Measurements from ENCODE around the gene P4HA2. TPM values are rescaled to one million over a fixed set of nuclear protein-coding genes. Genes with fewer than 3 reads are reported as not detected.
A peak's percentile ranks its signal among the peaks of the same experiment; 100 is the strongest.

Gene P4HA2
- total and polyA plus RNA-seq, 2 of the 13 experiments (the other 11 are each of a cell fraction or from before 2014, with no cell fraction given): 37.7 to 126 TPM

DNA sequence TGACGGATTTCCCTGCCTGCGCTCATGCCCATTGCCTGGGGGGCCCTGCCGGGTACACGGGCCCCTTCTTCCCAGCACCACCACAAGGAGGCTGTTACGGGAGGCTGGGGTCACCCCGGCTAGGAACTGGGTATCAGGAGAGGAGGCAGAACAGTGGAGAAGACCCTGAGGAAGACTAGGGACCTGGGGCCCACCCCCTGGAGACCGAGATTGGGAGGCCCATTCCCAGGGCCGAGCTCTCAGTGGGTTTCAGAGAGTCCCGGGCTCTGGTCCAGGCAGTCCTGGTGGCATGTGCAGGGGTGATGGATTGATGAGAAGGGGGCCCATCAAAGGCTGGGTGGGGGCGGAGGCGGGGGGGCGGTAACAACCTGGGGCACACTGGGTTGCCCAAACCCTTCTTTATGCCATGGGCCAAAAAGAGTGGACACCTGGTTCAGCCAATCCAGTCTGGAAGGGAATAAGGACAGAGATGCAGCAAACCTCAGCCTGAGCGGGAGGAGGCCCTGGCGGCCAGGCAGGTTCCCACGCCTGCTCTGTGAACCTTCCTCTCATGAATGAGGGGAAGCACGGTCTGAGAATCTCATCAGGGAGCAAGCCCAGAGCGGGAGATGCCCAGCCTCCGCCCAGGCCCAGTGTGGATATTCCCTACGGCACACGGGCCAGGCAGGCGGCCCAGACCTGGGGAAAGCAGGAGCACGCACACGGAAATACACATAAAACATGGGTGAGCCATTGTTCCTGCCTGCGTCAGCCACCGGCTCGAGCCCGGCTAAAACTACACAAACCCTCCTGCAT lies 785 bp upstream of the P4HA2 start (continued):
- TF ChIP-seq BCL6 (CRISPR knock-in tag; IDR thresholded peaks at IDR 0.05) (no peak), FOSL2 (CRISPR knock-in tag; IDR thresholded peaks at IDR 0.05) (no peak), KAT2B (IDR thresholded peaks at IDR 0.05; ENCODE audit: borderline replicate concordance, low read depth, low read length) (no peak), KDM5B (CRISPR knock-in tag; IDR thresholded peaks at IDR 0.05; ENCODE audit: borderline replicate concordance) (no peak), TBP (CRISPR knock-in tag; IDR thresholded peaks at IDR 0.05) (no peak), ZNF563 (CRISPR knock-in tag; IDR thresholded peaks at IDR 0.05) (no peak), NAIF1 (CRISPR knock-in tag; IDR thresholded peaks at IDR 0.05; ENCODE audit: borderline replicate concordance) (0 out of 2 replicates have a peak, but pooled peaks have one; percentile 10), ZBTB38 (CRISPR knock-in tag; IDR thresholded peaks at IDR 0.05) (peak; percentile 73; the same call in 1 of the 2 replicates), ZSCAN22 (CRISPR knock-in tag; IDR thresholded peaks at IDR 0.05) (no peak), NFIB (CRISPR knock-in tag; IDR thresholded peaks at IDR 0.05; ENCODE audit: borderline replicate concordance) (no peak), U2AF2 (IDR thresholded peaks at IDR 0.05; ENCODE audit: low read depth, low read length) (no peak), ARID2 (CRISPR knock-in tag; IDR thresholded peaks at IDR 0.05; ENCODE audit: borderline replicate concordance) (no peak), ZNF790 (CRISPR knock-in tag; IDR thresholded peaks at IDR 0.05; ENCODE audit: borderline replicate concordance) (no peak), ZNF7 (CRISPR knock-in tag; IDR thresholded peaks at IDR 0.05) (no peak), ZNF317 (CRISPR knock-in tag; IDR thresholded peaks at IDR 0.05) (no peak), SALL1 (CRISPR knock-in tag; IDR thresholded peaks at IDR 0.05) (no peak), ZNF879 (CRISPR knock-in tag; IDR thresholded peaks at IDR 0.05) (0 out of 2 replicates have a peak, but pooled peaks have one; percentile 52)
- TF ChIP-seq, protein P1, sequence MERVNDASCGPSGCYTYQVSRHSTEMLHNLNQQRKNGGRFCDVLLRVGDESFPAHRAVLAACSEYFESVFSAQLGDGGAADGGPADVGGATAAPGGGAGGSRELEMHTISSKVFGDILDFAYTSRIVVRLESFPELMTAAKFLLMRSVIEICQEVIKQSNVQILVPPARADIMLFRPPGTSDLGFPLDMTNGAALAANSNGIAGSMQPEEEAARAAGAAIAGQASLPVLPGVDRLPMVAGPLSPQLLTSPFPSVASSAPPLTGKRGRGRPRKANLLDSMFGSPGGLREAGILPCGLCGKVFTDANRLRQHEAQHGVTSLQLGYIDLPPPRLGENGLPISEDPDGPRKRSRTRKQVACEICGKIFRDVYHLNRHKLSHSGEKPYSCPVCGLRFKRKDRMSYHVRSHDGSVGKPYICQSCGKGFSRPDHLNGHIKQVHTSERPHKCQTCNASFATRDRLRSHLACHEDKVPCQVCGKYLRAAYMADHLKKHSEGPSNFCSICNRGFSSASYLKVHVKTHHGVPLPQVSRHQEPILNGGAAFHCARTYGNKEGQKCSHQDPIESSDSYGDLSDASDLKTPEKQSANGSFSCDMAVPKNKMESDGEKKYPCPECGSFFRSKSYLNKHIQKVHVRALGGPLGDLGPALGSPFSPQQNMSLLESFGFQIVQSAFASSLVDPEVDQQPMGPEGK (CRISPR knock-in tag; IDR thresholded peaks at IDR 0.05): peak; percentile 57; the same call in 1 of the 2 replicates
- TF ChIP-seq, protein P2, sequence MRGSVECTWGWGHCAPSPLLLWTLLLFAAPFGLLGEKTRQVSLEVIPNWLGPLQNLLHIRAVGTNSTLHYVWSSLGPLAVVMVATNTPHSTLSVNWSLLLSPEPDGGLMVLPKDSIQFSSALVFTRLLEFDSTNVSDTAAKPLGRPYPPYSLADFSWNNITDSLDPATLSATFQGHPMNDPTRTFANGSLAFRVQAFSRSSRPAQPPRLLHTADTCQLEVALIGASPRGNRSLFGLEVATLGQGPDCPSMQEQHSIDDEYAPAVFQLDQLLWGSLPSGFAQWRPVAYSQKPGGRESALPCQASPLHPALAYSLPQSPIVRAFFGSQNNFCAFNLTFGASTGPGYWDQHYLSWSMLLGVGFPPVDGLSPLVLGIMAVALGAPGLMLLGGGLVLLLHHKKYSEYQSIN (CRISPR knock-in tag; IDR thresholded peaks at IDR 0.05; ENCODE audit: borderline replicate concordance): no peak
- TF ChIP-seq, protein P3, sequence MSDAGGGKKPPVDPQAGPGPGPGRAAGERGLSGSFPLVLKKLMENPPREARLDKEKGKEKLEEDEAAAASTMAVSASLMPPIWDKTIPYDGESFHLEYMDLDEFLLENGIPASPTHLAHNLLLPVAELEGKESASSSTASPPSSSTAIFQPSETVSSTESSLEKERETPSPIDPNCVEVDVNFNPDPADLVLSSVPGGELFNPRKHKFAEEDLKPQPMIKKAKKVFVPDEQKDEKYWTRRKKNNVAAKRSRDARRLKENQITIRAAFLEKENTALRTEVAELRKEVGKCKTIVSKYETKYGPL (CRISPR knock-in tag; IDR thresholded peaks at IDR 0.05): no peak
- TF ChIP-seq, protein P4, sequence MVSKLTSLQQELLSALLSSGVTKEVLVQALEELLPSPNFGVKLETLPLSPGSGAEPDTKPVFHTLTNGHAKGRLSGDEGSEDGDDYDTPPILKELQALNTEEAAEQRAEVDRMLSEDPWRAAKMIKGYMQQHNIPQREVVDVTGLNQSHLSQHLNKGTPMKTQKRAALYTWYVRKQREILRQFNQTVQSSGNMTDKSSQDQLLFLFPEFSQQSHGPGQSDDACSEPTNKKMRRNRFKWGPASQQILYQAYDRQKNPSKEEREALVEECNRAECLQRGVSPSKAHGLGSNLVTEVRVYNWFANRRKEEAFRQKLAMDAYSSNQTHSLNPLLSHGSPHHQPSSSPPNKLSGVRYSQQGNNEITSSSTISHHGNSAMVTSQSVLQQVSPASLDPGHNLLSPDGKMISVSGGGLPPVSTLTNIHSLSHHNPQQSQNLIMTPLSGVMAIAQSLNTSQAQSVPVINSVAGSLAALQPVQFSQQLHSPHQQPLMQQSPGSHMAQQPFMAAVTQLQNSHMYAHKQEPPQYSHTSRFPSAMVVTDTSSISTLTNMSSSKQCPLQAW (CRISPR knock-in tag; IDR thresholded peaks at IDR 0.05): peak; percentile 9; the same call in 1 of the 2 replicates
- TF ChIP-seq, protein P5, sequence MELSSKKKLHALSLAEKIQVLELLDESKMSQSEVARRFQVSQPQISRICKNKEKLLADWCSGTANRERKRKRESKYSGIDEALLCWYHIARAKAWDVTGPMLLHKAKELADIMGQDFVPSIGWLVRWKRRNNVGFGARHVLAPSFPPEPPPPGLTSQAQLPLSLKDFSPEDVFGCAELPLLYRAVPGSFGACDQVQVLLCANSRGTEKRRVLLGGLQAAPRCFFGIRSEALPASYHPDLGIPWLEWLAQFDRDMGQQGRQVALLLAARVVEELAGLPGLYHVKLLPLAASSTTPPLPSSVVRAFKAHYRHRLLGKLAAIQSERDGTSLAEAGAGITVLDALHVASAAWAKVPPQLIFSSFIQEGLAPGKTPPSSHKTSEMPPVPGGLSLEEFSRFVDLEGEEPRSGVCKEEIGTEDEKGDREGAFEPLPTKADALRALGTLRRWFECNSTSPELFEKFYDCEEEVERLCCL (CRISPR knock-in tag; IDR thresholded peaks at IDR 0.05; ENCODE audit: borderline replicate concordance): no peak
